GM12875 (cell line): ENCODE results near the gene TNXB.

Experiments
- H3K4me3 ChIP-seq: one replicate; pipeline ENCODE4 v1.5.1; 2011; ENCODE audit warnings: low read depth, low read length, control low read depth
- CTCF ChIP-seq: IDR thresholded peaks from 2 replicates; pipeline ENCODE4 v1.5.1; 2011; ENCODE audit warnings: low read depth, mild to moderate bottlenecking, control low read depth, inconsistent platforms, low read length, moderate library complexity, borderline replicate concordance; ENCODE audit not compliant: insufficient read depth

TNXB gene

DNA sequence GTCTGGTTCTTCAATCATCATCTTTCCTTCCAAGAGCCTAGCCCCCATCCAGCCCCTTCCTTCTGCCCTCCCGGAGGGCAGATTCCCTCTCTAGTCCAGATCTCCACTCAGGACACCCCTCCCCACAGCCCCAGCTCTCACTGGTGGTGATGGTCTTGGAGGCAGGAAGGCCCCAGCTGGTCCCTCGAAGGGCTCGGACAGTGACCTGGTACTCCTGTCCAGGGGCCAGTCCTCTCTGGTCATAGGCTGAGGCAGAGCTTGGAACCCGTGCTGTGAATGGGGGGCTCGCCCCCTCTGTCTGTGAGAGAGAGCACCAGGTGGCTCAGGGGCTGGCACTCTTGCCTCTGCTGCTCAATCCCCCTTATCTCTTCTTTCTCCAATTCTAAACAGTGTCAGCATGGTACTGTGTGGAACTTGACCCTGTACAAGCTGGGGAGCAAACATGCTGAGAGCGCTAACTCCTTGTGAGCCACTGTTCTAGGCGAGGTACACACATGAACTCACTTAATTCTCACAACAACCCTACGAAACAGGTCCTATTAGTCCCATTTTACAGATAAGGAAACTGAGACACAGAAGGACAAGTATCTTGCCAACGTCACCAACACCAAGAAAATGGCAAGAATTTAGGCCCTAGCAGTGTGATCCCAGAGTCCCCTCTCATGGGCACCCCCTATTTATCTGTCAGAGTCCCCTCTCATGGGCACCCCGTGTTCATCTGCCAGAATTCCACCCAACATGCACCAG, 19.9 kb downstream of the TNXB start:
- TF ChIP-seq CTCF, result no peak

DNA sequence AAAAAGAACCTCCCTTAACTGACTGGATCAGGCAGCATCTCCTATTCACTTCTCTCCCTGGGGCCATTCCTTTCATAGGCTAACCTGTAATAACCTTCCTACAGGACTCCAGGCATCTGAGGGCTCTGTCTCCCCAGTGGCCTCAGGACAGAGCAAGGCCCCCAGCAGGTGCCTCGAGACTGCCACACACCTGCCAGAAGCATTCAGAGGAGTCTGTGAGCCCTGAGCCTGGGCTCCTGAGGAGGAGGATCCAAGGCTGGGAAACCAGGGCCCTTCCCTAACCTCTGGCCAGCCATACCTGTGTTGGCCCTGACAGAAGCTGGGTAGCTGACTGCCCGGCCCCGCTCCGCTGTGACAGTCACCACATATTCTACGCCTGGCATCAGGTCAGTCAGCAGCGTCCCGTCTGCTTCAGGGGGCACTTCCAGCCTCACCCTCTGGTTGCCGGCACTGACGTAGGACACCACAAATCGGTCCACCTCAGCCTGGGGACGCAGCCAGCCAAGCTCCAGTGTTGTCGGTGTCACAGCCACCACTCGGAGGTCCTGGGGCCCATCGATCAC, 20.6 kb downstream of the TNXB start:
- TF ChIP-seq CTCF, result no peak
- no peak overlapping the region for H3K4me3 ChIP-seq

More for the DNA sequence above, 19.9 kb downstream of the TNXB start:
- H3K4me3 ChIP-seq, result no peak overlapping the region

- H3K4me3 ChIP-seq, result no peak overlapping the region
- peak; percentile 67 for TF ChIP-seq CTCF
These were observed 21.3 kb downstream of the TNXB start for GRCh38 chr6:32087574-32088486.

DNA sequence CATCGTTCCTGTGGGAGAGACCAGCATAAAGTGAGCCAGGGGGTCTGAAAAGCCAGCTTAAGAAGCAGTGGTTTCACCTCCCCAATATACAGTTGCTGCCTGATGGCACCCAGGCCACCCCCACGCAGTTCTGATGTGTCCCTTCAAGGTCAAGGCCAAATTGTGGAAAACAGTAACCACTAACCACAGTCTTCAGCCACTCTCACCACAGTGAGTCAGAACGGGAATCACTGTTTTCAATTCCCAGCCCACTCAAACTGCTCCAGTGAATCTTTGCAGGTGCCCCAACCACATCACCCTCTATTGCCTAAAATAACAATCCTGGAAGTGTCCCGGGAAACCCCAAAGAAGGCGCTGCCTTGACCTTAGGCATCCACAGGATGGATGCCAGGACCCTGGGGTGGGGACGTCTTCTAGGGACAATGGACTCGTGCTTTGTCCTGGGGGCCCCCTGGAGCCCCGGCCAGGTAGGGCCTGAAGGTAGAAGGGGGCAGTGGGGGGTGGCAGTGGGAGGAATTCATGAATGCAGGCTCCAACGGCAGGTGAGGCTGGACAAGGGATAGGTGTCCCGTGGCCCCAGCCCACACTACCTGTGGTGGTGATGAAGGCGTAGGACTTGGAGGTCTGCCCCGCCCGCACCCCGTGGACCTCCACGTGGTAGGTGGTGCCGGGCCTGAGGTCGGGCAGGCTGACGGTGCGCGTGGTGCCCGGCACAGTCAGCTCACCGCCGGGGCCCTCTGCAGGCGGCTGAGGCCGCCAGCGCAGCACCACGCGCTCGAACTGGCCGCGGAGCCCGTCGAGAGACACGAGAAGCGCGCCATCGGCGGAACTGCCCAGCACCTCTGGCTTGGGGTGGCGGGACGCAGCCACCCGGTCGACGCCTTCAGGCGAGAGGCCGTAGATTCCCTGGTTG, 22.2 kb downstream of the TNXB start:
- no peak for TF ChIP-seq CTCF
- H3K4me3 ChIP-seq, result no peak overlapping the region

DNA sequence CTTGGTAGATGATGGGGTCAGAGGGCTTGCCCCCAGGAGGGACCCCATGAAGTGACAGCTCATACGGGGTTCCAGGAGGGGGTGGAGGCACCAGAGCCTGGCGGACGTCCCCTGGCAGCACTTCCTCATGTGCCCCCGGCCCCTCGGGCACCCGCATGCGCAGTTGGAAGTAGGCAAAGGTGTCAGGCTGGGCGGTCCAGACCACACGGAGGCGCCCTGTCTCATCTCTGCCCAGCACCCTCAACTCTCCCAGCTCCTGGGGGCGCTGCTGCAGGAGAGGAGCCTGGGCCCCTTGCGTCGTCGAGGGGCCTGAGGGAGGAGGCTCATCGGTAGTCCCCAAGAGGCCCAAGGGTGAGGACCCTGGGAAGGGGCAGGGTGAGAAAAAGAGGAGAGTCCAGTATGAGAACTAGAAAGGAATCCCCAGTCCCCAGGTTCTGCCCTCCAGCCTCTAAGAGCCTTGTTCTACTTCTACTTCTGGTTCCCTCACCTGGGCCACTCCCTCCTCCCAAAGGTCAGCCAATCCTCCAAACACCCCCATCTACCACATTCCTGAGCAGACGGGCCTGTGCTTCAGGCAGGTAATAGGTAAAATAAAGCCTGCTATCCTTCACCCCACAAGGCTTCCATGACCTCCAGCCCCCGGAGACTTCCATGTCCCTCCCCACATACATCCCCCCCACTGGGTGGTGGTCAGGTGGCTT, 23.2 kb downstream of the TNXB start:
- H3K4me3 ChIP-seq, result no peak overlapping the region
- TF ChIP-seq CTCF, result no peak

- TF ChIP-seq CTCF, result no peak
- H3K4me3 ChIP-seq, result no peak overlapping the region
These were observed 24.4 kb downstream of the TNXB start for GRCh38 chr6:32084780-32085179.
